Right lobe of liver (tissue), 4 donors: ENCODE measurements around the gene IFI27.

Experiments used
- POLR2A ChIP-seq: fragments of 450-650 bp; IDR thresholded peaks from one replicate; pipeline ENCODE4 v1.6.1; 2017; ENCODE audit warnings: antibody characterized with exemption, mild to moderate bottlenecking
- TF ChIP-seq, protein P1 (sequence below), 4 donors: fragments of 200-600 bp in 3 of 4; fragments of 450-650 bp in 1 of 4; IDR thresholded peaks; one replicate each; pipeline versions ENCODE4 v1.5.1 to v1.8.0; 2016 to 2022; ENCODE audit warnings: antibody characterized with exemption in 4 of 4, mild to moderate bottlenecking in 2 of 4
- donor health status: DM: no; HTN: no; CAD: no.
- donor health status: DM: no; HTN: no; CAD: no.
- donor health status: DM: no; HTN: yes; CAD: no.

- TF ChIP-seq, protein P1, sequence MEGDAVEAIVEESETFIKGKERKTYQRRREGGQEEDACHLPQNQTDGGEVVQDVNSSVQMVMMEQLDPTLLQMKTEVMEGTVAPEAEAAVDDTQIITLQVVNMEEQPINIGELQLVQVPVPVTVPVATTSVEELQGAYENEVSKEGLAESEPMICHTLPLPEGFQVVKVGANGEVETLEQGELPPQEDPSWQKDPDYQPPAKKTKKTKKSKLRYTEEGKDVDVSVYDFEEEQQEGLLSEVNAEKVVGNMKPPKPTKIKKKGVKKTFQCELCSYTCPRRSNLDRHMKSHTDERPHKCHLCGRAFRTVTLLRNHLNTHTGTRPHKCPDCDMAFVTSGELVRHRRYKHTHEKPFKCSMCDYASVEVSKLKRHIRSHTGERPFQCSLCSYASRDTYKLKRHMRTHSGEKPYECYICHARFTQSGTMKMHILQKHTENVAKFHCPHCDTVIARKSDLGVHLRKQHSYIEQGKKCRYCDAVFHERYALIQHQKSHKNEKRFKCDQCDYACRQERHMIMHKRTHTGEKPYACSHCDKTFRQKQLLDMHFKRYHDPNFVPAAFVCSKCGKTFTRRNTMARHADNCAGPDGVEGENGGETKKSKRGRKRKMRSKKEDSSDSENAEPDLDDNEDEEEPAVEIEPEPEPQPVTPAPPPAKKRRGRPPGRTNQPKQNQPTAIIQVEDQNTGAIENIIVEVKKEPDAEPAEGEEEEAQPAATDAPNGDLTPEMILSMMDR (IDR thresholded peaks at IDR 0.05): no peak
- no peak for TF ChIP-seq POLR2A
These were observed 17.8 kb downstream of the IFI27 start for GRCh38 chr14:94128216-94128839.
